Stimulated activated naive B cell treated with anti-CD40 and anti-IgM and Interleukin-4, amounts not matched to agents 10 μg/mL and 1 μg/mL and 100 μg/mL, for 72 hours (primary cell): Measurements from ENCODE around the gene PTPN14.
"Not testable (repeated sequence)": the region's sequence is repeated elsewhere in the genome, so short reads cannot be mapped to it uniquely, and the experiment has no call there.

ENCODE experiments used
- ATAC-seq, 2 donors: fragments of 150-1000 bp; cut with Tn5 transposase; replicated peaks; 2 replicates each; pipeline ENCODE4 v1.10.0; 2021; ENCODE audit warnings: moderate library complexity in 1 of 2
- DNase-seq: peaks from one replicate; pipeline ENCODE4 v3.0.0; 2021
- H3K27ac Mint-ChIP-seq: one replicate; pipeline ENCODE4 v1.8.0; 2022; ENCODE audit warnings: mild to moderate bottlenecking, mixed read lengths
- H3K27me3 Mint-ChIP-seq, 2 donors: one replicate each; pipeline ENCODE4 v1.8.0; 2022; ENCODE audit warnings: mixed read lengths in 2 of 2
- H3K36me3 Mint-ChIP-seq, 2 donors: one replicate each; pipeline ENCODE4 v1.8.0; 2022; ENCODE audit warnings: mixed read lengths in 2 of 2, mild to moderate bottlenecking in 1 of 2
- H3K4me1 Mint-ChIP-seq, 2 donors: one replicate each; pipeline ENCODE4 v1.8.0; 2022; ENCODE audit warnings: mixed read lengths in 2 of 2, mild to moderate bottlenecking in 1 of 2
- H3K4me3 Mint-ChIP-seq, 2 donors: one replicate each; pipeline ENCODE4 v1.8.0; 2022; ENCODE audit warnings: mild to moderate bottlenecking in 2 of 2, mixed read lengths in 2 of 2, moderate library complexity in 1 of 2
- H3K9me3 Mint-ChIP-seq, 2 donors: one replicate each; pipeline ENCODE4 v1.8.0; 2022; ENCODE audit warnings: mixed read lengths in 2 of 2, mild to moderate bottlenecking in 1 of 2

PTPN14 gene

DNA sequence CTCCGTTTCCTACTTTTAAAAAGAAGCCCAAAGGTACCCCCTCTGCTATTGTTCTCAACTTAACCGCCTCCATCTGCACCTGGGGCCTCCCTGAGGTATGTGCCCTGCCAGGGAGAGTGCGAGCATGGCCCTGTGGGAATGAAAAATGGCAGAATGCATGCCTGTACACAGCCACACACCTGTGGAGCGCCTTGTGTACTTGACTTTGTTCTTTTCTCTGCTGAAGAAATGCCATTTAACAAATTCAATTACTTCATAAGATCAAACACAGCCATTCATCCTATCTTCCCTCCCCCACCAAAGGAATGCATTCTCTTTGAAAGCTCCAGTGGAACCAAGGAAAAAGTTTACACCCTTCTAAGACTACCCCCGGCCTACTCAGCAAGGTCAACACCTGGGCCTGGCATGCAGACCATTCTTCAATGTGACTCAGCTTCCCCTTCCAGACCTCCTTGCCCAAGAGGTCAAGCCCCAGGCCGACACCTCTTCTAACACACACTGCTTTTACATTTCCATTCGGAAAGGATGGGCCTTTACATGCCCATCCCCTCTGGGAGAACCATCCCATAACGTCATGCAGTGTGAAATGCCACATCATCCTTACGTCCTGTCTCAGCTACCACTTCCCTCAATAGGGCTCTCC lies 146.7 kb downstream of the PTPN14 start:
- Mint-ChIP-seq H3K27me3 (peaks cover 0 to 6% of the 10 kb centered on the region in 2 donors), H3K36me3 (no peaks in the 10 kb centered on the region), H3K4me3 (no peak overlapping the region), H3K9me3 (peaks cover 0 to 2% of the 10 kb centered on the region in 2 donors), H3K4me1 (no peaks in the 10 kb centered on the region), H3K27ac (no peak overlapping the region)
- no peak for DNase-seq
- no peak for ATAC-seq

DNA sequence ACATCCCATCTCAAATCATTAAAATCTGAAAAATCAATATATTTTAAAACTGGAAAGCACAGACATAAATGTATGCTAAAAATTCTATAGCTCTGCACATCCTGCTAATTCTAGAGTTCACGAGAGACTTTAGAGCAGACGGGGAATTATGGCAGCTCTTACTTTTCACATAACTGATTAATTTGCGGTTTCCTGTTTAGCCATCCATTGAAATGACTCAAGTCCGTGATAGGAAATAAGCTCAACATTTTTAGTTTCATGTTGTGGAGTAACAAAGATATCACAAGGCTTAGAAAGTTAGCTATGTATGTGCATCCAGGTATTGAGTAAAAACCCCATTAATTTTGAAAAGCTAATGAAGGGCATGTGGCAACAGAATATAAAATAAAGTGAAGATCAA lies 147.2 kb downstream of the PTPN14 start:
- DNase-seq (no peak), ATAC-seq (no peak)
- Mint-ChIP-seq H3K4me3 (no peak overlapping the region), H3K9me3 (peaks cover 0 to 2% of the 10 kb centered on the region in 2 donors), H3K27ac (no peak overlapping the region), H3K36me3 (no peaks in the 10 kb centered on the region), H3K27me3 (peaks cover 0 to 6% of the 10 kb centered on the region in 2 donors), H3K4me1 (no peaks in the 10 kb centered on the region)

DNA sequence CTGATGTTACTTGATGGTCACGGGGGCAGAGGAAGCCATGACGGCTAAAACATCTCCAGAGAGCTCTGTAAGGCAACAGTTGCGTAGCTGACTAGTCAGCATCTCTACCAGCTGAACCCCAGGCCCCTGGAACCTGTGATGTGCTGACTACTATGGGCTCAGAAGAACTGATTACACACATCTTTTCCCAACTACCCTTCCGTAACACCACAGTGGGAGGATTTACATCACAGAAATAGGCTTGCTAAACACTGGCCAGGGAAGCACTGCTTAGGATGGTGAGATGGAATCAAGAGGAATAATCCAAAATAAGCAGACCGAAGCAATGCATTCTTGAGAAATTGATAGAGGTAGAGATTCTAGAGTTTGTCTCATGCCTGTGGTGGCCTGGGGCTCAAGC lies 148.0 kb downstream of the PTPN14 start:
- Mint-ChIP-seq H3K4me1 (no peaks in the 10 kb centered on the region), H3K27ac (no peak overlapping the region), H3K9me3 (peaks cover 0 to 2% of the 10 kb centered on the region in 2 donors), H3K36me3 (no peaks in the 10 kb centered on the region), H3K27me3 (peaks cover 0 to 6% of the 10 kb centered on the region in 2 donors), H3K4me3 (no peak overlapping the region)
- DNase-seq (no peak), ATAC-seq (no peak)

DNA sequence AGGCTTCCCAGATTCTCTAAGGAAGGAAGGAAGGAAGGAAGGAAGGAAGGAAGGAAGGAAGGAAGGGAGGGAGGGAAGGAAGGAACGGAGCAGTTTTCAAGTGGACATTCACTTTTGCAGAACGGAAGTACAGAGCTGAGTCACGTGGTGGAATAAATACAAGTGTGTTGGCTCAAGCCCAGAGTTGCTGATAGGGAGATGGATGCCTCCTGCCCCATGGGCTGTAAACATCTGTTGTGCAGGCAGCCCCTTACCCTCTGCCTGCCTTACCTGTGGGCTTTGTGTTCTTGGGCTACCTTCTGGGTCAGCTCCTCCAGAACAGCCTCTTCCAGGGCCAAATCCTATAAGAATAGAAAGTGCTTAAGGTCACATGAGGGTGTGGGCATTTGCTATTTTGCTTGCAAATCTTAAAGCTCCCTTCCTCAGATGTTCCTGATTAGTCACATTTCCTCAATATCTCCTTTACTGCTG lies 148.8 kb downstream of the PTPN14 start:
- Mint-ChIP-seq H3K27ac (no peak overlapping the region), H3K4me3 (no peak overlapping the region), H3K36me3 (no peaks in the 10 kb centered on the region), H3K9me3 (peaks cover 0 to 2% of the 10 kb centered on the region in 2 donors), H3K27me3 (peaks cover 0 to 6% of the 10 kb centered on the region in 2 donors), H3K4me1 (no peaks in the 10 kb centered on the region)
- no peak for DNase-seq
- ATAC-seq, result no peak

DNA sequence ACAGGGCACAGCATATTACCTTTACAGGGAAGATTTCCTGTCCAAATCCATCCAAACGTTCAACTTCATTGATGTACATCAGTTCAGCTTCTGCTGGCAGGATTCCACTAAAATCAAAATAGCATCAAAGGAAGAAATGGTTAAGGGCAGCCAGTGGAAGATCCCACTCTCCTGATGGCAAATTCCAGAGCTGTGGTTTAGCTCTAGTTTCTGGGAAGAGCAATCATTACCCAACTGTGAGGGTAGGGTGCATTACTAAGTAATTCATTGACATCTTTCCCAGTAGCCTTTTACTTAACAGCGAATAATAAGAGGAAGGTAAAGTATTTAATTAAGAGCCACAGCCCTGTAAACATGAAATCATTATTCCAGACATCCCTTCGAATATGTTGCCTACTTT lies 149.7 kb downstream of the PTPN14 start:
- Mint-ChIP-seq H3K27me3 (peaks cover 0 to 6% of the 10 kb centered on the region in 2 donors), H3K36me3 (no peaks in the 10 kb centered on the region), H3K4me3 (no peak overlapping the region), H3K27ac (no peak overlapping the region), H3K4me1 (no peaks in the 10 kb centered on the region), H3K9me3 (peaks cover 0 to 2% of the 10 kb centered on the region in 2 donors)
- DNase-seq (no peak), ATAC-seq (no peak)

DNA sequence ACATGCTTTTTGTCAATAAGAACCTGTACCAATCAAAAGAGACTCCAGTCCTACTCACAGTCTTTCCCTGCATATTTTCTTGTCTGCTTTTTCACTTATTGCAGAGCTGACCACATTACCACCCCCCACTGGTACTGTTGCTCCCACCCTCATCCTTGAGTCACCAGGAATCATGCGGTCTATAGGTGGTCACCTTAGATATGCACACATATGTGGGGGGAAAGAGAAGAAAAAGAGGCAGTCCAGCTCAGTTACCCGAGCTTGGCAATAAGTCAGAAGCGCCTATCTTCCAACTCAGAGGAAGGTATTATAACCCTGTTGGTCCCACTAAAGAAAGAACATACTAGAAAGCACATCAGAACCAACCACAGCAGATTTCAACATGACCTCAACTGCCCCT lies 151.3 kb downstream of the PTPN14 start:
- DNase-seq (no peak), ATAC-seq (no peak)
- H3K4me3 Mint-ChIP-seq, result no peak overlapping the region
- H3K9me3 Mint-ChIP-seq, result peaks cover 0 to 1% of the 10 kb centered on the region in 2 donors
- no peaks in the 10 kb centered on the region for H3K36me3 Mint-ChIP-seq
- H3K27ac Mint-ChIP-seq, result no peak overlapping the region
- no peaks in the 10 kb centered on the region for H3K4me1 Mint-ChIP-seq
- H3K27me3 Mint-ChIP-seq, result peaks cover 0 to 4% of the 10 kb centered on the region in 2 donors

DNA sequence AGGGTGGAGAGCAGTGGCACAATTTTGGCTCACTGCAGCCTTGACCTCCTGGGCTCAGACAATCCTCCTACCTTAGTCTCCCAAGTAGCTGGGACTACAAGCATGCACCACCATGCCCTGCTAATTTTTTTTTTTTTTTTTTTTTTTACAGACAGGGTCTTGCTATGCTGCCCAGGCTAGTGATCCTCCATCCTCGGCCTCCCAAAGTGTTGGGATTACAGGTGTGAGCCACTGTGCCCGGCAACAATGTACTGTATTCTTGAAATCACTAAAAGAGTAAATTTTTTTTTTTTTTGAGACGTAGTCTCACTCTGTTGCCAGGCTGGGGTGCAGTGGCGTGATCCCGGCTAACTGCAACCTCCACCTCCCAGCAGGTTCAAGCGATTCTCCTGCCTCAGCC lies 152.9 kb downstream of the PTPN14 start:
- H3K27ac Mint-ChIP-seq, result no peak overlapping the region
- no peaks in the 10 kb centered on the region for H3K36me3 Mint-ChIP-seq
- H3K4me3 Mint-ChIP-seq, result no peak overlapping the region
- DNase-seq (no peak), ATAC-seq (no peak)
- no peaks in the 10 kb centered on the region for H3K9me3 Mint-ChIP-seq
- no peaks in the 10 kb centered on the region for H3K27me3 Mint-ChIP-seq
- H3K4me1 Mint-ChIP-seq, result no peaks in the 10 kb centered on the region

DNA sequence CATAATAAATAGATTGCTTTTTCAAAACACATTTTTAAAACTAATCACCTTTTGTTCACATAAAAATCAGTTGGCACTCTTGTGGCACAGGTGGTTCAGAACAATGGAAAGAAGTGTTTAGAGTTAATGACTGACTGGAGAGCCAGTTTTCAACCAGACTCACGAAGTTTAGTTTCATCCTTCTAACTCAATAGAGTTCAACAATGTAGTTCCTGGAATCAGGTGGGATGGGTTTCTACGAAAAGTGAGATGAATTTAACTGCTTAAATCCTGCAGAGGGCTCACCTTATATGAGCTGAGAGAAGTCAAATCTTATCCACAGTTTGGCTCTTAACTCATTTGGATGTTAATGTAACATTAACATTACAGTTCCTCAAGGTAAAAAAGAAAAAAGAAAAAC lies 153.9 kb downstream of the PTPN14 start:
- ATAC-seq, result no peak
- no peaks in the 10 kb centered on the region for H3K27me3 Mint-ChIP-seq
- no peak for DNase-seq
- no peak overlapping the region for H3K27ac Mint-ChIP-seq
- no peak overlapping the region for H3K4me3 Mint-ChIP-seq
- no peaks in the 10 kb centered on the region for H3K9me3 Mint-ChIP-seq
- H3K36me3 Mint-ChIP-seq, result no peaks in the 10 kb centered on the region
- H3K4me1 Mint-ChIP-seq, result no peaks in the 10 kb centered on the region

DNA sequence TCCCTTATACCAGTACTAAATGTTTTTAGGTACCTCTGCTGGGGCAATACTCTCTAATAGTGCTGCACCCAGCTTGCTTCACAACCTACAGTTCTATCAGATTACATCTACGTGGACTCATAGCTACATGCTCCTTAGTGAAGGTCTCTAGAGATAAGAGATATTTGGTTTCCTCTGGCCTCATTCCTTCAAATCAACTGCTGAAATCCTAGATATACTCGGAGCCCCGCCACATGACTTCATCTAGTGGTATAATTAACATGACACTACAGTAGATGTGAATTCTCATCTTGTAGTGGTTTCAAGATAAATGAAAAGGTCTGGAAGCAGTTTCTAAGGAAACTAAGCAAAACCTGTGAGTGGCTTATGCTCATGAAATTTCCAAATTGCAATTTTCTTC lies 155.1 kb downstream of the PTPN14 start:
- Mint-ChIP-seq H3K4me3 (no peak overlapping the region), H3K27ac (no peak overlapping the region), H3K4me1 (no peaks in the 10 kb centered on the region), H3K27me3 (no peaks in the 10 kb centered on the region), H3K36me3 (no peaks in the 10 kb centered on the region), H3K9me3 (no peaks in the 10 kb centered on the region)
- DNase-seq, result no peak
- no peak for ATAC-seq

DNA sequence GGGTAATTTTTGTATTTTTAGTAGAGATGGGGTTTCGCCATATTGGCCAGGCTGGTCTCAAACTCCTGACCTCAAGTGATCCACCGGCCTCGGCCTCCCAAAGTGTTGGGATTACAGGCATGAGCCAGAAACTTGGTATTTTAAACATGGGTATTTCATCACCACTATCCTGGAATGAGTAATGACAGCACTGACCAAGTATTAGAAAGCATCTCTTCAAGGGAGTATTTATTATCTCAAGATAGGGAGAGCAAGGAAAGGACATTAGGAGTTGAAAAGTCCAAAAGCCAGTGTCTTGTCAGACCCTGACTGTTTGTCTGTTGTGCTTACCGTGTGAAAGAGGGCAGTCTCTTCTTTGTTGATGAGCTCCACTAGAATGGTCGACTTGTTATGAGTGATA lies 156.8 kb downstream of the PTPN14 start:
- H3K27ac Mint-ChIP-seq, H3K36me3 Mint-ChIP-seq, DNase-seq: not testable (repeated sequence)

DNA sequence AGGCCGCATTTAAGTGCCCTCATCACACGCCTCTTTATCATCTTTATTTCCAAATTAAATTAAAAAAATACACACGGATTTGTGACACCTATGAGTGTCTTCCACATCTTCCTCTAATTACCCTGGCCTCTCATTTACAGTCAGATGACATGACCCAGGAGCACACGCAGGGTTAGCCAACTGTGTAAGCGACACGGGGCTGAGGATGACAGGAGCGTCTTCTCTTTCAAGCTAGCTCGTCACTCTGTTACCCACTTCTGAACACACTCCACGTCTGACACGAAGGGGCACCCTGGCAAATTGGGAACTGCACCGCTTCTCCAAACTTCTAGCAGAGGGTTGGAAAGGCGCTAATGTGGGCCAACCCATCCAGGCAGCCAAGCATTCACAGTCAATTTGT lies 158.3 kb downstream of the PTPN14 start:
- no peaks in the 10 kb centered on the region for H3K27me3 Mint-ChIP-seq
- H3K4me1 Mint-ChIP-seq, result no peaks in the 10 kb centered on the region
- ATAC-seq (no peak), DNase-seq (no peak)
- H3K27ac Mint-ChIP-seq, result no peak overlapping the region
- H3K4me3 Mint-ChIP-seq, result no peak overlapping the region
- H3K36me3 Mint-ChIP-seq, result no peaks in the 10 kb centered on the region
- H3K9me3 Mint-ChIP-seq, result no peaks in the 10 kb centered on the region

More for the DNA sequence above, 156.8 kb downstream of the PTPN14 start:
- not testable (repeated sequence) for H3K9me3 Mint-ChIP-seq, H3K4me3 Mint-ChIP-seq, ATAC-seq, H3K27me3 Mint-ChIP-seq, H3K4me1 Mint-ChIP-seq

DNA sequence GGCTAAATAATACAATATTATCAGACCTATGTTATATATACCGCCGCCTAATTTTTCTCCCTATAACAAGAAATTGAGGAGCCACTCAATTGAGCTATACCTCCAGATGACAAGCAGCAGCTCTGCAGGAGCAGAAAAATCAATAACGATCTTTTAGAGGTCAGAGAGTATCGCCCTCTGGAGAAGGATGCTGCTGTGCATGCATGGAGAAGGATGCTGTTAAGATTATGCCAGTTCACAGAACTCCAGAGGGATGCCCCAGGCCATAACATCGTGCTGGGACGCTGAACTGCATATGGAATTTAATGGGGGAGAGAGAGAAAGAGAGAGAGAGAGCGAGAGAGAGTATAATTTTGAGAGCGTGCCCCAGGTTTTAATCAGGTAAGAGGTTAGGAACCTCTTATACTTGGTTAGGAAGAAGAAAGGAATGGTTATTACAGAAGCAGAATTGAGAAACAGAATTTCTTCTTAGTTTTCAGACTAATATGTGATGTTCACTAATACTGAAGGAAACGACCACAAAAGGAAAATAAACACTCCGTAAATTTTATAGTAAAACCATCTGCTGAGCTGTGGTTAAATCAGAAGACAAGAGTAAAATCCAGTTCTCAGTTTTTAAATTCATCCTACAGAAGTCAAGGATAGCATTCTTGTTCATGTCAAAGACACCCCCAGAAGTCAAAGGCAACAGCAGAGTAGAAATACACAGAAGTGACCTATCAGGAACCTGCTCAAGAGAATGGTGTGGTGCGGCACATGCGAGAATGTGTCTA lies 159.3 kb downstream of the PTPN14 start:
- no peak overlapping the region for H3K27ac Mint-ChIP-seq
- H3K27me3 Mint-ChIP-seq, result no peaks in the 10 kb centered on the region
- H3K4me3 Mint-ChIP-seq, result no peak overlapping the region
- DNase-seq (no peak), ATAC-seq (no peak)
- H3K9me3 Mint-ChIP-seq, result no peaks in the 10 kb centered on the region
- H3K4me1 Mint-ChIP-seq, result no peaks in the 10 kb centered on the region
- no peaks in the 10 kb centered on the region for H3K36me3 Mint-ChIP-seq

DNA sequence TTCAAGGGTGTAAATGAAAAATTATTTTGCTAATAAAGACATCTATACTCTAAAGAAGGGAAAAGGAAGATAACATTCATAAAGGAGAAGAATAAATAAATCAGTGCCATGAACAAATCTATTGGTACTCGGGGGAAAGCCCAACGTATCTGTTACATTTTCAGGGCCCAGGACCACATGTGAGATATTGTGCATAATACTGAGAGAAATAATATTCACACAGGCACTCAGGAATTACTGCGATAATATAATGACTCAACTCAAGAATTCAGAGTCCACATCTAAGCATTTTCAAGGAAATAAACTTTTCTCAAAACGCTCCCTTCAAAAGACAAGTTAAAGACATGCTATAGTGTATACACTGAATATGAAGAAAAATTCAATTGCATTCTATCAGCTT lies 161.7 kb downstream of the PTPN14 start:
- Mint-ChIP-seq H3K27me3 (peaks cover 0 to 4% of the 10 kb centered on the region in 2 donors), H3K9me3 (no peaks in the 10 kb centered on the region), H3K4me1 (no peaks in the 10 kb centered on the region), H3K27ac (no peak overlapping the region), H3K4me3 (no peak overlapping the region), H3K36me3 (no peaks in the 10 kb centered on the region)
- DNase-seq (no peak), ATAC-seq (no peak)

DNA sequence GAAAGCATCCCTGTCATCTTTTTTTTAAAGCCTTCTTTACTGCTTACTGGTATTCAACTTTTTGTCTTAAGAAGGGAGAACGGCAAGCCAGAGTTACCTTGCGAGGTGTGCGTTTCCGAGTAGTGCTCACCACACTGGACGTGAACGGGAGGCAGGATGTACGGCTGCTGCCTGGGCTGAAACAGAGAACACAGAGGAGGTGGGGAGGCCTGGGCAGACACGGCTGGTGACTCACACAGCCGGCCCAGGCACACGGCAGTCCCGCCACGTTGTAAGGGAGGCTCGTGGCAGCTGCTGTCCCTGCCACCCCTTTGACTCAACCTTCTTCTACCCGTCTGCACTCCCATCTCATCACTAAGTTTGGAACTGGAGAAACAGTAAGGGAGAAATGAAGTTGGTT lies 164.7 kb downstream of the PTPN14 start:
- DNase-seq (no peak), ATAC-seq (no peak)
- Mint-ChIP-seq H3K4me1 (no peaks in the 10 kb centered on the region), H3K27ac (no peak overlapping the region), H3K4me3 (no peak overlapping the region), H3K27me3 (peaks cover 0 to 4% of the 10 kb centered on the region in 2 donors), H3K36me3 (no peaks in the 10 kb centered on the region), H3K9me3 (no peaks in the 10 kb centered on the region)

DNA sequence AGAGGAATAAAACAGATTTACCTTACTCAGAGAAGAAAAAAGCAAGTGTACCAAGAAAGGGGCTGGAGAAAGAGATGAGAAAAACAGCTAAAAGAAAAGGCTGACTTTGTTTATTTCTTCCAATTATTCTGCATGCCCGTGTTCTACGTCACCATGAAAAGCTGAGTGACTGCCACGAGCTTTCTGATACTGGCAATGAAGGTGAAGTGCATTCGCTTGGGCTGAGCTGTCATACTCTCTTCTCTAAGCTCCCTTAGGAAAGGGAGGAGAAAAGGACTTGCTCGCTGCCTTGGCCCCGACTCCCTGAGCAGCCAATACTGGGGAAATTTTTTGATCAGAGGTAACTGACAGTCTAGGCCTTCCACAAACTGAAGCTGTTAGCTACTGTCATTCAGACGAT lies 165.1 kb downstream of the PTPN14 start:
- no peaks in the 10 kb centered on the region for H3K9me3 Mint-ChIP-seq
- no peak for ATAC-seq
- H3K4me1 Mint-ChIP-seq, result no peaks in the 10 kb centered on the region
- H3K27ac Mint-ChIP-seq, result no peak overlapping the region
- H3K36me3 Mint-ChIP-seq, result no peaks in the 10 kb centered on the region
- no peak for DNase-seq
- H3K27me3 Mint-ChIP-seq, result peaks cover 0 to 4% of the 10 kb centered on the region in 2 donors
- no peak overlapping the region for H3K4me3 Mint-ChIP-seq
